ENCODE data around the gene FBXO41. TPM values are rescaled to one million over a fixed set of nuclear protein-coding genes. Genes with fewer than 3 reads are reported as not detected.

FBXO41 gene
- total RNA-seq, 2 experiments from 2014 or later: 41.5 to 42.0 TPM

- ATAC-seq (peak; percentile 78), DNase-seq (peak; percentile 89)
- no peaks in the 10 kb centered on the region for H3K27me3 Mint-ChIP-seq
- peak; percentile 90 for TF ChIP-seq CTCF (IDR thresholded peaks at IDR 0.05)
- H3K4me1 Mint-ChIP-seq (ENCODE audit: low read depth): peaks cover 29% of the 10 kb centered on the region
- no peak overlapping the region for H3K27ac Mint-ChIP-seq
- H3K9me3 Mint-ChIP-seq: no peaks in the 10 kb centered on the region
- intact Hi-C loops (cut with micrococcal nuclease): no loop called here
- ChIA-PET POLR2A (interaction anchor here (0.7 to 3.4 kb wide), 6 partner anchors 17 to 148 kb away, joined by 3 to 23 read pairs (median 6); partner anchors contain the start of genes CCT7 and PRADC1), CTCF (interaction anchor here (0.6 to 3.7 kb wide), 41 partner anchors 9 to 320 kb away, joined by 3 to 79 read pairs (median 4); partner anchors contain the start of genes CCT7, NOTO, PRADC1 and RAB11FIP5)
- no peaks in the 10 kb centered on the region for H3K36me3 Mint-ChIP-seq (ENCODE audit: low read depth)
- peak overlapping the region; percentile 33 for H3K4me3 Mint-ChIP-seq
These were observed 71.7 kb downstream of the FBXO41 start for GRCh38 chr2:73212448-73213176.

- Mint-ChIP-seq H3K27me3 (no peaks in the 10 kb centered on the region), H3K36me3 (ENCODE audit: low read depth) (no peaks in the 10 kb centered on the region), H3K4me3 (no peak overlapping the region), H3K4me1 (ENCODE audit: low read depth) (peaks cover 25% of the 10 kb centered on the region), H3K27ac (no peak overlapping the region), H3K9me3 (no peaks in the 10 kb centered on the region)
- ATAC-seq (no peak), DNase-seq (no peak)
- intact Hi-C loops (cut with micrococcal nuclease): no loop called here
- ChIA-PET CTCF (interaction anchor here (0.6 to 3.7 kb wide), 34 partner anchors 8 to 319 kb away, joined by 3 to 79 read pairs (median 5); partner anchors contain the start of genes CCT7, NOTO, PRADC1 and RAB11FIP5), POLR2A (interaction anchor here (0.7 to 3.4 kb wide), 5 partner anchors 17 to 178 kb away, joined by 3 to 23 read pairs (median 6); partner anchors contain the start of genes CCT7 and PRADC1)
- TF ChIP-seq CTCF (IDR thresholded peaks at IDR 0.05): no peak
These were observed 72.2 kb downstream of the FBXO41 start for GRCh38 chr2:73212098-73212447.

- POLR2A ChIA-PET: interaction anchor here (0.8 to 3.4 kb wide), 2 partner anchors 23 to 43 kb away, joined by 3 to 23 read pairs; partner anchors contain the start of genes CCT7 and PRADC1
- CTCF ChIA-PET: interaction anchor here (0.5 to 5.1 kb wide), 6 partner anchors 22 to 126 kb away, joined by 3 to 53 read pairs (median 9); partner anchors contain the start of genes CCT7 and PRADC1
- Mint-ChIP-seq H3K27me3 (peaks cover 5% of the 10 kb centered on the region), H3K4me3 (no peak overlapping the region), H3K4me1 (ENCODE audit: low read depth) (peaks cover 21% of the 10 kb centered on the region), H3K9me3 (no peaks in the 10 kb centered on the region), H3K36me3 (ENCODE audit: low read depth) (no peaks in the 10 kb centered on the region), H3K27ac (no peak overlapping the region)
- intact Hi-C loops (cut with micrococcal nuclease): no loop called here
- no peak for DNase-seq
- ATAC-seq: no peak
- TF ChIP-seq CTCF (IDR thresholded peaks at IDR 0.05): no peak
These were observed 73.6 kb downstream of the FBXO41 start for GRCh38 chr2:73210696-73211095.

GRCh38 chr2:73210019-73210418, 74.3 kb downstream of the FBXO41 start:
- Mint-ChIP-seq H3K27ac (no peak overlapping the region), H3K36me3 (ENCODE audit: low read depth) (no peaks in the 10 kb centered on the region), H3K27me3 (peaks cover 7% of the 10 kb centered on the region), H3K9me3 (no peaks in the 10 kb centered on the region), H3K4me3 (no peak overlapping the region), H3K4me1 (ENCODE audit: low read depth) (peaks cover 14% of the 10 kb centered on the region)
- POLR2A ChIA-PET: interaction anchor here (0.8 kb wide), 1 partner anchor 44 kb away, joined by 3 read pairs; no protein-coding TSS in a partner anchor
- ATAC-seq (no peak), DNase-seq (no peak)
- intact Hi-C loops (cut with micrococcal nuclease): no loop called here
- no peak for TF ChIP-seq CTCF (IDR thresholded peaks at IDR 0.05)
- CTCF ChIA-PET: interaction anchor here (0.8 to 5.1 kb wide), 2 partner anchors 33 to 53 kb away, joined by 3 to 35 read pairs; no protein-coding TSS in a partner anchor

- Mint-ChIP-seq H3K4me3 (no peak overlapping the region), H3K4me1 (ENCODE audit: low read depth) (peaks cover 8% of the 10 kb centered on the region), H3K27me3 (peaks cover 19% of the 10 kb centered on the region), H3K27ac (no peak overlapping the region), H3K36me3 (ENCODE audit: low read depth) (no peaks in the 10 kb centered on the region), H3K9me3 (no peaks in the 10 kb centered on the region)
- POLR2A ChIA-PET: no interaction called here
- no peak for TF ChIP-seq CTCF (IDR thresholded peaks at IDR 0.05)
- ATAC-seq (no peak), DNase-seq (no peak)
- CTCF ChIA-PET: interaction anchor here (1.3 to 5.1 kb wide), 2 partner anchors 31 to 315 kb away, joined by 3 to 35 read pairs; no protein-coding TSS in a partner anchor
- intact Hi-C loops (cut with micrococcal nuclease): no loop called here
These were observed 76.0 kb downstream of the FBXO41 start for GRCh38 chr2:73208258-73208657.

All from activated CD8-positive, alpha-beta T cell treated with anti-CD3 and anti-CD28 coated beads for 36 hours (primary cell).